K562 (cell line): ENCODE results near the gene USP10.

ENCODE experiments used
- BDP1 ChIP-seq: IDR thresholded peaks from 3 replicates; pipeline ENCODE4 v1.6.1; 2011; ENCODE audit not compliant: insufficient read length, insufficient read depth
- EP300 ChIP-seq: IDR thresholded peaks from 2 replicates; pipeline ENCODE4 v1.6.1; 2012; ENCODE audit warnings: low read length, improper control_type of control experiment
- EZH2 ChIP-seq: IDR thresholded peaks from 2 replicates; pipeline ENCODE4 v1.6.1; 2012; ENCODE audit warnings: low read depth, mild to moderate bottlenecking, inconsistent platforms, low read length, borderline replicate concordance
- MAX ChIP-seq: sonication (generic); formaldehyde crosslinking; IDR thresholded peaks from 2 replicates; pipeline ENCODE4 v1.9.0; 2022; ENCODE audit warnings: mild to moderate bottlenecking, missing genetic modification reagents
- POLR2A ChIP-seq: fragments of 450-650 bp; conservative IDR thresholded peaks from 2 replicates; pipeline ENCODE4 v1.6.1; 2016
- SMC3 ChIP-seq: conservative IDR thresholded peaks from 2 replicates; pipeline ENCODE4 v1.6.1; 2011; ENCODE audit warnings: low read depth, low read length, improper control_type of control experiment; ENCODE audit not compliant: insufficient read depth
- TAF9B ChIP-seq: fragments of 450-650 bp; IDR thresholded peaks from 2 replicates; pipeline ENCODE4 v1.6.1; 2018; ENCODE audit warnings: mild to moderate bottlenecking; ENCODE audit not compliant: partially characterized antibody
- ZFP36 ChIP-seq: fragments of 150-350 bp; IDR thresholded peaks from 2 replicates; pipeline ENCODE4 v1.6.1; 2018; ENCODE audit warnings: low read length, low read depth; ENCODE audit not compliant: partially characterized antibody
- ZNF384 ChIP-seq: IDR thresholded peaks from 2 replicates; pipeline ENCODE4 v1.6.1; 2012; ENCODE audit warnings: low read depth, low read length, improper control_type of control experiment
- ZNF764 ChIP-seq: fragments of 250-450 bp; sonication (Bioruptor Pico); IDR thresholded peaks from 2 replicates; pipeline ENCODE4 v1.4.0; 2020; ENCODE audit warnings: low read depth, mild to moderate bottlenecking, moderate library complexity

- TF ChIP-seq ZNF384 (no peak), ZNF764 (no peak), MAX (CRISPR knock-in tag) (no peak), ZFP36 (no peak), TAF9B (no peak), SMC3 (no peak), EP300 (no peak), POLR2A (no peak), BDP1 (no peak), EZH2 (no peak)
Measured at GRCh38 chr16:84704253-84704652, 4.5 kb downstream of the USP10 start.
